ENCODE measurements around the gene ATP5F1E.
"Not testable (repeated sequence)": the region's sequence is repeated elsewhere in the genome, so short reads cannot be mapped to it uniquely, and the experiment has no call there.

Gene ATP5F1E

GRCh38 chr20:59042796-59043631 lies 10.9 kb upstream of the ATP5F1E start:
- peak; percentile 73 to 77 for DNase-seq (ENCODE audit: low read depth in 2 of 2)

GRCh38 chr20:59042151-59042795 lies 10.1 kb upstream of the ATP5F1E start, which contains the start of gene PRELID3B:
PRELID3B (minus strand) TSS chr20:59042786; CDS start chr20:59042730, 56 bp downstream.
- DNase-seq (ENCODE audit: low read depth in 2 of 2), result no peak

- DNase-seq (ENCODE audit: low read depth in 2 of 2), result not testable (repeated sequence)
Measured at GRCh38 chr20:59041487-59041886, 9.4 kb upstream of the ATP5F1E start.

- DNase-seq (ENCODE audit: low read depth in 2 of 2), result no peak
Measured at GRCh38 chr20:59040667-59041066, 8.5 kb upstream of the ATP5F1E start.

- no peak for DNase-seq (ENCODE audit: low read depth in 2 of 2)
Measured at GRCh38 chr20:59039233-59039632, 7.1 kb upstream of the ATP5F1E start.

GRCh38 chr20:59037386-59037785 lies 5.3 kb upstream of the ATP5F1E start:
- DNase-seq (ENCODE audit: low read depth in 2 of 2), result no peak

- no peak for DNase-seq (ENCODE audit: low read depth in 2 of 2)
Measured at GRCh38 chr20:59035381-59035780, 3.2 kb upstream of the ATP5F1E start.

- DNase-seq (ENCODE audit: low read depth in 2 of 2), result no peak
Measured at GRCh38 chr20:59033616-59034165, 1.6 kb upstream of the ATP5F1E start.

GRCh38 chr20:59033093-59033492 lies 958 bp upstream of the ATP5F1E start:
- DNase-seq (ENCODE audit: low read depth in 2 of 2), result no peak

- no peak for DNase-seq (ENCODE audit: low read depth in 2 of 2)
Measured at GRCh38 chr20:59032713-59033059, 551 bp upstream of the ATP5F1E start.

GRCh38 chr20:59031564-59032022 lies 542 bp downstream of the ATP5F1E start:
- no peak for DNase-seq (ENCODE audit: low read depth in 2 of 2)

GRCh38 chr20:59030911-59031563 lies 1.1 kb downstream of the ATP5F1E start:
- no peak for DNase-seq (ENCODE audit: low read depth in 2 of 2)

- no peak for DNase-seq (ENCODE audit: low read depth in 2 of 2)
Measured at GRCh38 chr20:59028812-59029211, 3.3 kb downstream of the ATP5F1E start.

- peak in 1 of 2 experiments; percentile 42 for DNase-seq (ENCODE audit: low read depth in 2 of 2)
Measured at GRCh38 chr20:59027741-59028320, 4.3 kb downstream of the ATP5F1E start.

GRCh38 chr20:59026904-59027740 lies 5.0 kb downstream of the ATP5F1E start:
- no peak for DNase-seq (ENCODE audit: low read depth in 2 of 2)

- DNase-seq (ENCODE audit: low read depth in 2 of 2), result no peak
Measured at GRCh38 chr20:59025511-59025910, 6.6 kb downstream of the ATP5F1E start.

- DNase-seq (ENCODE audit: low read depth in 2 of 2), result no peak
Measured at GRCh38 chr20:59025086-59025485, 7.0 kb downstream of the ATP5F1E start.

GRCh38 chr20:59024111-59024530 lies 8.0 kb downstream of the ATP5F1E start:
- no peak for DNase-seq (ENCODE audit: low read depth in 2 of 2)

- DNase-seq (ENCODE audit: low read depth in 2 of 2), result no peak
Measured at GRCh38 chr20:59023616-59024015, 8.5 kb downstream of the ATP5F1E start.

- DNase-seq (ENCODE audit: low read depth in 2 of 2), result no peak
Measured at GRCh38 chr20:59022754-59023153, 9.4 kb downstream of the ATP5F1E start.
